Measurements from ENCODE around the gene C1QL1.

The C1QL1 gene

DNA sequence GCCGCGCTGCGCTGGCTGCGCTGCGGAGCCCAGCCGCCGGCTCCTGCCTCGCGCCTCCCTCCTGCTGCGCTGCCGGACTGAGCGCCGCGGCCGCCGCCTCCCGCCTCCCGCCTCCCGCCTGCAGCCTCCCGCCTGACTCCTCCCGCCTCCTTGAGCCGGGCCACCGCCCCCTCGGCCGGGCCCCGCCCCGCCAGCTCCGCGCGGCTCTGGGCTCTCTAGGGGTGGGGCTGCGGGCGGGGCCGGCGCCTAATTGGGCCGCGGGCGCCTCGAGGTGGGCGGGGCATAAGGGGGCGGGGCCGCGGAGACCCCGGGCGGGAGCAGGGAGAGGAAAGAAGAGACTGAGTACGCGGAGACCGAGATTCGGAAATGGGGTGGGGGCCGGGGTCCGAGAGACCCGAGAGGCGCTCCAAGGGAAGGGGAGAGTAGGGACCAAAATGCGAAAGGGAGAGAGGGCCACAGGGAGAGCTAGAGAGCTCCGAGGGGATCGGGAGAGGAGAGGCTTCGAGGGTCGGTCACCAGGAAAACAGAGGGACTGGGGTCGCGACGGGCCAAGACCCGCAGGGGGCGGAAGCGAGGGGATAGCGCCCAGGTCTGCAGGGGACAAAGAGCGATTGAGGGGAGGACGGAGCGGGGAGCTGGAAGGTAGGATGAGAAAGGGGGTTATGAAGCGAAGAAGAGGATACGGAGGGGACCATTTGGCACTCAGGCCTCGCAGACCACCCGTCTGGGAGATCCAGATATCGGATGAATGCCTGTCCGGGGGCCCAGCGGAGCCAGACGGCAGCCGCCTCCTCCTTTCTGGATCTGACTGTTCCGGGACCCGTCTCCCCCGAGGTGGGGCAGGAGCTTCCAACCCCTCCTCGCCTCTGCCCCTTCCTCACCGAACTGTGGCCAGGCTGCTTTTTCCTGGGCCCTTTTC lies at the start of gene C1QL1:
Gene C1QL1 (minus strand): TSS at position 79 of the 919 bp plus-strand sequence. CDS start 255 bp downstream, outside the sequence.
- DNase-seq, result peak; percentile 93

DNA sequence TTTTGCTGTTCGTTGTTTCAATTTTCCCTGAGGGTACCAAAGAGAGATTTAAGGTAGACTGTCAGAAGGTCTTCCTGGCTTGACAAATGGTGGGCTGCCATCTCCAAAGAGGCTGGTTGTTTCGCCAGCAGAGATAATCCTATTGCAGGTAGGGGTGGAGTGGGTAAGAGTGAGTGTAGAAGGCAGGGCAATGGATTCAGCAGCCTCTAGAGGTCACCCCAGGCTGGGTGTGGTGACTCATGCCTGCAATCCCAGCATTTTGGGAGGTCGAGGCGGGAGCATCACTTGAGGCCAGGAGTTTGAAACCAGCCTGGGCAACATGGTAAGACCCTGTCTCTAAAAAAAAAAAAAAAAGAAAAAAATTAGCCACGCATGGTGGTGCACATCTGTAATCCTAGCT lies 48.7 kb upstream of the C1QL1 start:
- peak; percentile 6 for DNase-seq

DNA sequence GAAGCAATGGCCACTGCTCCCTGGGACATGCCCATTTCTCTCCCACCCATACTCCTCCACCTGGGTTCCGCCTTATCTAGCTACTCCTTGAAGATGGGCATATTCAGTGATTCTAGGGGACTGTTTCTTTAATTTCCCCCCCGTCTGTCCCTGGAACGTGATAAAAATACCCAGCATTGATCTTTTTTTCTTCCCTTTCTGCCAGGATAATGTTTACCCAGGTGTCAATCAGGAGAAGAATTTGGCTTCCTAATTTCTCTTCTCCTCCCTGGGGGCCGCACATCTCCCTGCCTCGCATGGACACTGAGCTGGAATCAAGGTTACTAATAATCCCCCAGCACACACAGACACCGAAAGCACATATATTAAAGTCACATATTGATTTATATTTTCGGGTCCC lies 48.1 kb upstream of the C1QL1 start:
- DNase-seq, result no peak

DNA sequence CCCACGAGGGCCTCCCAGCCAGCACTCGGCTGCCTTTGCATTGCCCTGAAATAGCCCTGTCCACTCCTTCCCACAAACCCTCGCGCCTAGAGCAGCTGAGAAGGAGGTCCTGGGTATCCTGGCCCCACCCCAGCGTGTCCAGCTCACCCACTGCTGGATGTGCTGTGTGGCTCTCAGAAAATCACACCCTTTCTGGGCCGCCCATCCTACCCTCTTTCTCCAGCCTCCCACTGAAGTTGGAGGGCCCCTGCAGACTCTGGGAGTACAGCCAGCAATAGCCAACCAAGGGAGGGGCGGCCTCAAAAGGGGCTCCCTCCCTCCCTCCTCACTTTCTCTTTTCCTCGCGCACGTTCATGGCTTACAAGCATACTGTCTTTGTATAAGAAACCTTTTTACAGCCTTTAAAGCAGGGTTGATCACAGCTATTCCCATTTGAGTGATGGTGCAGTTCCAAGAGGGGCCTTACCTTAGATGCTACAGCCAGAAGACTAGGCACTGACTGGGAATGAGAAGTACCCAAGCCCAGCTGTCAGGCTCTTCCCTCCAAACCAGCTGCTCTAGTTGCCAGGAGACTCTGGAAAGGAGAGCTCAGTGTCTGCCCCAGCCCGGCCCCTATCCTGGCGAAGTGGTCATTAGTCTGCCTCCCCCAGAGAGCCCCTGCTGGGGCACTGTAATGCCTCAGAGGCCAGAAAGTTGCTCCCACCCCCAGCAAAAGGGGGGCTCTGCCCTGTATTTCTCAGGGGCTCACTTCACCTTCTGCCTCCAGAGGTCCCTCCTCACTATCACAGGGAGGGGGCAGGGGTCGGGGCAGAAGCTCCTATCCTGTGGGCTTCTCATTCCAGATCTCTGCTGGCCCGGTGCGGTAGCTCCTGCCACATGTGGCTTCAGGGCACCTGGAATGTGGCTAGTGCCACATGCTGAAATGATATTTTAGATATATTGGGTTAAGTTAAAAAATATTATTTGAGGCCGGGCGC lies 45.2 kb upstream of the C1QL1 start:
- peak; percentile 69 for DNase-seq

DNA sequence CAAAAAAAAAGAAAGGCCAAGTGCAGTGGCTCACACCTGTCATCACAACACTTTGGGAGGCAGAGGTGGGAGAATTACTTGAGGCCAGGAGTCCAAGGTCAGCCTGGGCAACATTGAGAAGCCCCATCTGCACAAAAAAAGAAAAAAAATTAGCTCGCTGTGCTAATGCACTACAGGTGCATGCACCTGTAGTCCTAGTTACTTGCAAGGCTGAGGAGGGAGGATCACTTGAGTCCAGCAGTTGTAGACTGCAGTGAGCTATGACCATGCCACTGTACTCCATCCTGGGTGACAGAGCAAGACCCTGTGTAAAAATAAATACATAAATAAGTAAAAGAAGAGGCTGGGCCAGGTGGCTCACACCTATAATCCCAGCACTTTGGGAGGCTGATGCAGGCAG lies 43.7 kb upstream of the C1QL1 start:
- DNase-seq, result no peak

DNA sequence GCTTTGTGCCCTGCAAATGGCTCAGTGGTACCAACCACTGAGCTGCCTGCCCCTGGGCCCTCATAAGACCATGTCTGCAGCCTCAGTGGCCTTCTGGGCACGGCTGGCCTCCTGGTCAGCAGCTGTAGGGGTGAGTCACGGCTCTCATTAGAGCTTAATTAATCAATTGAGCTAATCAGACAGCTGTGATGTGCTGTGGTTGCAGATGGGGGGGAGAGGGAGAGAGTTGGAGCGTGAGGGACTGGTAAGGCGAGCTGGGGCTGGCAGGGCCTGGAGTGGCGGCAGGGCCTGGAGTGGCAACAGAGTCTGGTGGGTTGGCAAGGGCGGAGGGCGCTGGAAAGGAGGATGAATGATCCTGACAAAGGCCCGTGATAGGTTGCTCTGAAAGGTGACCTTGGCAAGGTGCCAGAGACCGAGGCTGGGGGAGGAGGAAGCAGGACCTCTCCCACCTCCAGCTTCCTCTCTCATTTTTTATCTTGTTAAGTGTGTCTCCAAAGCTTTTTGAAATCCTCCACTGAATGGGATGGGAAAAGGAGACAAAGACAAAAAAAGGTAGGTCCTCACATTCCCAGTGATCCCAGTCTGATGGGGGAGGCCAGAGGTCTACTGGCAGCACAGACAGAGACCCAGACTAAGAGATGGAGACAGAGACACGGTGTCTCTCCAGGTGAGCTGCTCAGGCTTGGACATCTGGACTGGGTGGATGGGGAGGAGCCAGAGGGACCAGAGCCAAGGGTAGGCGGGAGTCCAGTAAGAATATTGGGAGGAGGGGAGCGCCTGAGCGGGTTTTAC lies 41.8 kb upstream of the C1QL1 start:
- no peak for DNase-seq

DNA sequence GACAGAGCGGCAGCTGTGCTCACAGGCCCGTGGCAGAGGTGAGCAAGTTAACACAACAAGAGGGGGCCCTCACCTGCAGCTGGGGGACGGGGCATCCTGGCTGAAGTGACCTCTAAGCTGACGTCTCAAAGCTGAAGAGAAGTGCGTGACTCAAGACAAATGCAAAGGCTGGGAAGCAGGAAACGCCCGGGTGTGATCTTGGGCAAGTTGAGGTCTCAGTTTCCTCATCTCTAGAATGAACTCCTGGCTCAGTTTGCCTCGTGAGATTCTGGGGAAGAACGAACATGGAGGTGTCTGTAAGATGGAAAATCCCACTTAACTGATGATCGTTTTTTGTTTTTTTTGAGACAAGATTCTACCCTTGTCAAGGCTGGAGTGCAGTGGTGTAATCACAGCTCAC lies 40.1 kb upstream of the C1QL1 start:
- no peak for DNase-seq

DNA sequence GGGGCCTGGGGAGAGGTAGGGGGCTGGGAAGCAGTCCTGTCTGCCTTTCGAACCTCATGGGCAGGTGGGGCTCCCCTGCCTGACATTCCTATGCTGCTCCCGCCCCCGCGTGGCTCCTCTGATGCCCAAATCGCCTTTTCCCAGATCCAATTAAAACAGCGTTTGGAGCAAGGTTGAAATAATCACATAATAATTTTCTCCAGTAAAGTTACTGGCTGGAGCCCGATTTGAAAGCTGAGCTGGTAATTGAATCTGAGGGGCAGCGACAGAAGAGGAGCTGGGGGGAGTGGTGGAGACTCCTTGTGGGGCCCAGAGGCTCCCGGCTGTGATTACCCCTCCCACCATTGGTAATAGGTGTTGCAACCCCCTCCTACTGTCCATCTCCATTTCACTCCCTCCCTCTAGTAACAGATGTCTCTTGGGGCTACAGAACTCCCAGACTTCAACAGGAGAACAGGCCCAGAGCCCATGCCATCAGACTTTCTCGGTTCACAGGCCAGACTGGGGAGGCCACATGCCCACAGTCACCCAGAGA lies 38.9 kb upstream of the C1QL1 start:
- DNase-seq, result no peak

DNA sequence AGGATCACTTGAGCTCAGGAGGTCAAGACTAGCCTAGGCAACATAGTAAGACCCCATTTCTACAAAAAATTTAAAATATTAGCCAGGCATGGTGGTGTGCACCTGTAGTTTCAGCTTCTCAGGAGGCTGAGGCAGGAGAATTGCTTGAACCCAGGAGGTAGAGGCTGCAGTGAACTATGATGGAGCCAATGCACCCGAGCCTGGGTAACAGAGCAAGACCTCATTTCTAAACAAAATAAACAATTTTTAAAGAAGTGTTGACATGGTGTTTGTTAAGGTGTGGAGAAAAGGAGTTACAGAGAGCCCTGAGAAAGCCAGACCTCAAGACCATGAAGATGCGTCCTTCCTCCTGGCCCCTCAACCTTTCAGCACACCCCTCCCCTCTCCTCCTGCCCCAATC lies 37.6 kb upstream of the C1QL1 start:
- DNase-seq, result no peak

DNA sequence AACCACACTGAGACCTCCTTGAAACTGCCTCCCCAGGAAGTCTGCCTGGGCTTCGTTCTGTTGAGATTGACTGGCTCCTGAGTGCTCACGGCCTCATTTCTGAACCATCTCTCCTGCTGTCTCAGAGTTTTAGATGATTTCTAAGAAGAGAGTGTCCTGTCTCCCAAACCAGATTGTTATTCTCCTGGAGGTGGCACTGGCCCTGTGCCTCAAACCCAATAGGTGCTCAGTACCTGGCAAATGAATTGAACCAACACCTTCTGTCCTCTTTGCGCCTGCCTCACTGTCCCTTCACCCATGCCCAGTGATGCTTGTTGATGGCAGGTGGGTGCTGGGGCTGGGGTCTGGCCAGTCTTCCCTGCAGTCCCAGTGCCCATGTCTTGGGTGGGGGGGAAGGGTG lies 36.3 kb upstream of the C1QL1 start:
- no peak for DNase-seq

DNA sequence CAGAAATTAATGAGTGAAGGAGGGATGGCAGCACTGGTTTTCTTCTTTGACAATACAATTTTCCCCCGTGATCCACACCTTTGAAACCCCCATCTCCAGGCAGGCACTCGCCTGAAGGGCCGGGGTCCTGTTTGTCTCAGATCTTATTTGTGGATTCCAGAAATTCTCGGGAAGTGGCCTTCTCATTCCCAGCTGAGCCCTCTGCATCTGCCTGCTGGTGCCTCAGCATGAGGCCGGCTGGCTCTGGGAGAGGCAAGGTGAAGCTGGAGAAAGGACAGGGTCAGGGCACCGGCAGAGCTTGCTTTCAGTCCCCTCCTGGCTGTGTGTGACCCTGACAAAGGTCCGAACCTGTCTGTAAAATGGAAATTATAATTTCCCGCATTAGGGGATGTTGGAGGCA lies 35.8 kb upstream of the C1QL1 start:
- DNase-seq, result peak; percentile 44

DNA sequence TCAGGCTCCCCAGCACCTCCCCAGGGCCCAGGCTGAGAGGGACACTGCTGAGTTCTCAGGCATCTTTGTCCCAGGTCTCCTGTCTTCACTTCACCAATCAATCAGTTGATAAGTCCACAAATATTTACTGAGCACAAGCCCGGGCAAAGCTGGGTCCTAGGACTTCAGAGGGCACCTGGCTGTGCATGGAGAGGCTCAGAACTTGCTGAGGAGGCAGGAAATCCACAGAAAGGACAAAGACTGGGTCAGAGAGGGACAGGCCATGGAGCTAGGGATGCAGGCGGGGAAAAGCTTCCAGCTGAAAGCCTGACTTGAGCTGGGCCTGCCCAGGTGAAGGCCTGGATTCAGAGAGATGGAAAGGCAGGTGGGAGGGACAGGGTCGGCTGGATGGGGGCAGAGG lies 33.2 kb upstream of the C1QL1 start:
- peak; percentile 90 for DNase-seq

DNA sequence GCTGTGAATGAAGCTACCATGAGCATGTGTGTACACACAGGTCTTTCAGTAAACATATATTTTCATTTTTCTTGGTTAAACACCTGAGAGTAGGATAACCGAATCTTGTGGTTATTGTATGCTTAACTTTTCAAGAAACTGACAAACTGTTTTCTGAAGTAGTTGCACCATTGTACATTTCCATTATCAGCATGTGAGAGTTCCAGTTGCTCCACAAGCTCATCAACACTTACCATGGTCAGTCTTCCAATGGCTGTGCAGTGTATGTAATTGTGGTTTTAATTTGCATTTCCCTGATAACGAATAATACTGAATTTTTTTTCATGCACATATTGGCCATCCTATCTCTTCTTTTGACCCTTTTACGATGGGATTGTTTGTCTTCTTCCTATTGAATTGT lies 31.3 kb upstream of the C1QL1 start:
- no peak for DNase-seq

DNA sequence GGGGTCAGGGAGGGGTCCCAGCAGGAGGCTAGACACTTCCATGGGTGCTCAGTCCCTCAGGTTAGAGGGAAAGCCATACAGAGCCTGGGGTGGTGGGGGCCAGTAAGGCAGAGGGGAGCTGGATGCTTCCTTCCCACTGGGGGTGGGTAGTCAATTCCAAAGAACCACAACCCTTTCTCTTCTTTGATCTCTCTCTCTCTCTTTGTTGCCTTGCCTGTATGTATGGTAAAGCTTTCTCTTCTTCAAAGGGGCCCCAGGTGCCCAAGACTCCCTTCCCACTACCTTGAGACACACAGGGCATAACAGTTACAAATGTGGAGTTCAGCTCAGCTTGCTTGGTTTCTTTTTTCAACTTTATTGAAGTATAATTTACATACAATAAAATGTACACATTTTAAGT lies 30.5 kb upstream of the C1QL1 start:
- no peak for DNase-seq

DNA sequence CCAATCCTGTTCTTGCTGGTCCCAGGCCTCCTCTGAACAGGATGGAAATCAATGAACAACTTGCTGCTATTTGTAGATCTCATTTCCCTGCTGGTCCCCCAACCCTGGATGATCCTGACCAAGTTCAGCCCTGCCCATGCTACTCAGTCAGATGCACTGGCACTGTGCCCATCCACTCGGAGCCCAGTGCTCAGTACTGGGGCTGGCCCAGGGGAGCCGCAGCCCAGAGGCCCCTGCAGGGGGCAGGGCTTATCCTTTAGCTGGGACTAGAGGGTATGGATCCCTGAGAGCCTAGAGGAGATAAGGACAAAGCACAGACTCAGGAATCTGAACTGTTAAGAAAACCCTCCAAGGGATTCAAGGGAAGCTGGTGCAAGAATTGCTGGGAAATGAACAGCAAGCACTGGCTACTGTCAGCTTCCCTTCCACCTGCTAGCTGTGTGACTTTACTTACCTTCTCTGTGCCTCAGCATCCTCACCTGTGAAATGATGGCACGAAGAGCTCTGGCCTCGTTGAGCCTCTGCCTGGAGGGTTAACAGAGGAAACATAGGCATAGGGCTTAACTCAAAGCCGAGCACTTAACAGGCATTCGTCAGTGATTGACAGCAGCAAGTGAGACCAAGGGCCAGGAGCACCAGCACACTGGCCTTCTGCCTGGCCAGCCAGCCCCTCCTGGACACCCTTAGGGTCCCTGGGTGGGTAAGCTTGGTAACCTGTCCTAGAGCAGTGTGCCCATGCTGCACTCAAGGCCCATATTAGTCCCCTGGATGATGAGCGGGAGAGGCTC lies 29.8 kb upstream of the C1QL1 start:
- peak; percentile 16 for DNase-seq

DNA sequence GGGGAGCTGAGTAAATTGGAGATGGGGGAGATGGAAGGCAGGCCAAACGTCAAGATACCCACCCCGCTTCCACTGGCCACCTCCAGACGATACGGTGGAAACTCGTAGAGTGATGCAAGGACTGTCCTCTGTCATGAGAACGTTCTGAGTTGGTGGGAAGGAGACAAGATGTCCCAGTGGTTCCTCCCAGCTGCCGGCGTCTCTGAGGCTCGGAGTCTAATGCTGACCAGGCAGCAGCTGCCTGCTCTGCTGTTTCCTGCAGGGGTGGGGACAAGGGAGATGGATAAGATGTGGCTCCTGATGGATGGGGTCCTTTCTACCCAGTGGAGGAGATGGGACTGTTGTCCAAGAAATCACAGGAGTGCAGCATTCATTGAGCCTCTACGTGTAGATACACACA lies 28.2 kb upstream of the C1QL1 start:
- DNase-seq, result no peak

DNA sequence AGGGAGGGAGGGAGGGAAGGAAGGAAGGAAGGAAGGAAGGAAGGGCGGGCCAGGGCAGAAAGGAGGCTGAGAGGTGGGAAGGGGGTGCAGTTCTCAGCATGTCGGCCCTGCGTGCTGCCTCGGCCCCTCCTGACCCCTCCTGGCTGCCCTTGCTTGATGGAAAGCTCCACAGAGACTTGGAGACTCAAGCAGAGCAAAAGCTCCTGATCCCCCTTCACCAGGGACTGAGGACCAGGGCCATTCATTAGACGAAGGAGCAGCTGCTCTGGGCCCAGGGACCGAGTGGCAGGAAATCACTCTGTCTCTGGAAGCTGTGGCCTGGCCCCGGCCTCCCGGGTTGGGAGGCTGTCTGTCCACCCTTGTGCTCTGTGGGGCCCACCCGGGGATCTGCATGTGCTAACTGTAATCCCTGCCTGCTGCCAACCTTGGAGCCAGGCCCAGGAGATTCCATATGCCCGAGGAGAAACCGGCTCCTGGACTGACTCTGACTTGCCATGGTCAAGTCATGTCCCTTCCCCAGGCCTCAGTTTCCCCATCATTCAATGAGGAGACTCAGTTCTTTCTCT lies 27.4 kb upstream of the C1QL1 start:
- DNase-seq, result no peak

DNA sequence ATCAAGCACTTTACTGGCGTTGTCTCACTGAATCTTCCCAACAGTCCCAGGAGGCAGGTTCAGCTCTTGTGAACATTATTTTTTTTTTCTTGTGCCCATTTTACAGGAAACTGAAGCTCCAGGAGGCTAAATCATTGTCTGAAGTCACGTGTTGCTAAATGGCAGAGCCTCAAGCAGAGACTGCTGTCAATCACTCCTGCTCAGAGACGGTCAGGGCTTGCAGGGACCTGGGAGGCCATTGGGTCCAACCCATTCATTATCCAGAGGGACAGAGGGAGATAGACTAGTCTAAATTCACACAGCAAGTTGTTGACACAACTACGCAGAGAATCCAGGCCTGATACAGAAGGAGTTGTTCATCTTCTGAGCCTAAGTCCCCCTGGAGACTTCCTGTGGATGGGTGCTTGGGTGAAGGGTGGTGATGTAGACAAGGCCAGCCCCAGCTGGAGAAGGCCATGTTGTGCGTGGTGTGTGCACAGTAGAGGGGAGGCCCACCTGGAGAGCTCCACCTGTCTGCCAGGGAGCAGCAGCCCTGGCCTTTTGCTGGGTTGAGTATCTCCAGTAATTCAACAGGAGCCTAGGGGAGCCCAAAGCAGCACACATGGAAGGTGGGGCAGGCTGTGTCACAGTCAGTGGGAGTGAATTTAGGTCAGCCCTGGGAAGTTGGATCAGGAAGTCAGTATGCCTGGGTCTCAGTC lies 24.3 kb upstream of the C1QL1 start:
- peak; percentile 87 for DNase-seq

DNA sequence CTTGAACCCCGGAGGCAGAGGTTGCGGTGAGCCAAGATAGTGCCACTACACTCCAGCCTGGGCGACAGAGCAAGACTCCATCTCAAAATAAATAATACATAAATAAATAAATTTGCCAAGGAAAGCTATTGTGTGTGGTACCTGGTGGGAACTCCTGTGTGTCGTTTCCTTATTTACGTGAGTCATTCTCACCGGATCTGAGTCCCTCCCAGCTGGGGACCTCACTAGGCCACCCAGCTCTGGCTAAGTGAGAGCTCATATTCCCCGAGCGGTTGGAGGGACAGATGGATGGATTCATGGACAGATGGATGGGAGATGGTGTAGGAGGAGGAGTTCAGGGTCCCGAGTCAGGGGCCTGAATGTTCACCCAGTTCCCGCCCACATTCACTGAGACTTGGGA lies 22.9 kb upstream of the C1QL1 start:
- DNase-seq, result peak; percentile 45

DNA sequence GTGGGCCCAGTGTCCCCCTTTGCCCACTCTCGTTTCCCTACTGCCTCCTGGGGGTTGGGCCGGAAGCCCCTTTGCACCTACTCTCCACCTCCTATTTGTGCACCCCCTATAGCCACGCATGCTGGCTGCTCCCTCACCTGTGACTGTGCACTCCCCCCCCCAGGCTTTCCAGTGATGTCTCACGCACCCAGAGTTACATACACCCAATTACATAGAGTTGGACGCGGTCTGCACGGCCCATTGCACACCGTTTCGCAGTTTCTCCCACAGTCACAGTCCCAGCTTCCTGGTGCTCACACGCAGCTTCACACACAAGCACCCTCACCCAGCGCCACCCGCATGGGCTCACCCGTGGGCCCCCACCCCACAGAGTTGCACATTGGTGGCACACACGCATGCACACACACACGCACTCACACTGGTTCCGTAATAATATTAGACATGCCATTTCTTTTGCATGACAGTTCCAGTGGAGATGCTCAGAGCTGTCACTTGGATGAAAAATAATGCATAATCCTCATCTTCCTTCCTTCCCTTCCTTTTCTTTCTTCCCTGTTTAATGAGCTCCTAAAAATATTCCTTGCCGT lies 21.5 kb upstream of the C1QL1 start:
- no peak for DNase-seq
